HG03025 (cell line): ENCODE data around the gene CCDC91.

Source experiments
- ATAC-seq: cut with Tn5 transposase; IDR thresholded peaks from one replicate; pipeline ENCODE4 v1.9.1; 2021; ENCODE audit warnings: mild to moderate bottlenecking, moderate library complexity; ENCODE audit not compliant: unreplicated experiment, low FRiP score

Gene CCDC91

GRCh38 chr12:28190321-28191050, at the start of gene CCDC91:
CCDC91 (plus strand) TSS chr12:28190456; CDS start chr12:28257216, 66,760 bp downstream.
- peak; percentile 93 for ATAC-seq

GRCh38 chr12:28144059-28144458, 46.2 kb upstream of the CCDC91 start:
- no peak for ATAC-seq

GRCh38 chr12:28144532-28144931, 45.7 kb upstream of the CCDC91 start:
- no peak for ATAC-seq

- ATAC-seq, result no peak
These were observed 45.0 kb upstream of the CCDC91 start for GRCh38 chr12:28145216-28145615.

- ATAC-seq, result no peak
These were observed 41.0 kb upstream of the CCDC91 start for GRCh38 chr12:28149279-28149678.

- ATAC-seq, result no peak
These were observed 33.9 kb upstream of the CCDC91 start for GRCh38 chr12:28156362-28156761.

- ATAC-seq, result no peak
These were observed 33.5 kb upstream of the CCDC91 start for GRCh38 chr12:28156804-28157203.

- no peak for ATAC-seq
These were observed 31.9 kb upstream of the CCDC91 start for GRCh38 chr12:28158353-28158752.

GRCh38 chr12:28159688-28160087, 30.6 kb upstream of the CCDC91 start:
- no peak for ATAC-seq

- no peak for ATAC-seq
These were observed 28.6 kb upstream of the CCDC91 start for GRCh38 chr12:28161697-28162096.

- ATAC-seq, result no peak
These were observed 27.6 kb upstream of the CCDC91 start for GRCh38 chr12:28162697-28163096.

- no peak for ATAC-seq
These were observed 25.5 kb upstream of the CCDC91 start for GRCh38 chr12:28164644-28165275.

GRCh38 chr12:28167981-28168485, 22.2 kb upstream of the CCDC91 start:
- ATAC-seq, result no peak

GRCh38 chr12:28171356-28172060, 18.7 kb upstream of the CCDC91 start:
- no peak for ATAC-seq

GRCh38 chr12:28172434-28173030, 17.7 kb upstream of the CCDC91 start:
- ATAC-seq, result no peak

GRCh38 chr12:28173440-28173839, 16.8 kb upstream of the CCDC91 start:
- no peak for ATAC-seq

GRCh38 chr12:28175098-28175589, 15.1 kb upstream of the CCDC91 start:
- ATAC-seq, result no peak

- ATAC-seq, result no peak
These were observed 14.0 kb upstream of the CCDC91 start for GRCh38 chr12:28176295-28176694.

- ATAC-seq, result no peak
These were observed 12.8 kb upstream of the CCDC91 start for GRCh38 chr12:28177461-28177860.

- ATAC-seq, result no peak
These were observed 12.4 kb upstream of the CCDC91 start for GRCh38 chr12:28177905-28178304.

GRCh38 chr12:28178775-28179174, 11.5 kb upstream of the CCDC91 start:
- ATAC-seq, result no peak
